Peyer's patch (tissue), 4 donors: ENCODE measurements around the gene DGCR2.
"Not testable (repeated sequence)": the region's sequence is repeated elsewhere in the genome, so short reads cannot be mapped to it uniquely, and the experiment has no call there.

Experiments
- CTCF ChIP-seq, 6 experiments: fragments of 450-650 bp in 4 of 6; fragments of 200-600 bp in 2 of 6; sonication (generic) in 1 of 6; IDR thresholded peaks; one replicate each; pipeline ENCODE4 v1.5.1; 2017 to 2019; ENCODE audit warnings: antibody characterized with exemption in 6 of 6, mild to moderate bottlenecking in 3 of 6, moderate library complexity in 1 of 6
- POLR2A ChIP-seq, 2 donors: fragments of 450-650 bp; IDR thresholded peaks; one replicate each; pipeline ENCODE4 v1.5.1; 2017; ENCODE audit warnings: antibody characterized with exemption in 2 of 2, mild to moderate bottlenecking in 2 of 2, moderate library complexity in 2 of 2

DNA sequence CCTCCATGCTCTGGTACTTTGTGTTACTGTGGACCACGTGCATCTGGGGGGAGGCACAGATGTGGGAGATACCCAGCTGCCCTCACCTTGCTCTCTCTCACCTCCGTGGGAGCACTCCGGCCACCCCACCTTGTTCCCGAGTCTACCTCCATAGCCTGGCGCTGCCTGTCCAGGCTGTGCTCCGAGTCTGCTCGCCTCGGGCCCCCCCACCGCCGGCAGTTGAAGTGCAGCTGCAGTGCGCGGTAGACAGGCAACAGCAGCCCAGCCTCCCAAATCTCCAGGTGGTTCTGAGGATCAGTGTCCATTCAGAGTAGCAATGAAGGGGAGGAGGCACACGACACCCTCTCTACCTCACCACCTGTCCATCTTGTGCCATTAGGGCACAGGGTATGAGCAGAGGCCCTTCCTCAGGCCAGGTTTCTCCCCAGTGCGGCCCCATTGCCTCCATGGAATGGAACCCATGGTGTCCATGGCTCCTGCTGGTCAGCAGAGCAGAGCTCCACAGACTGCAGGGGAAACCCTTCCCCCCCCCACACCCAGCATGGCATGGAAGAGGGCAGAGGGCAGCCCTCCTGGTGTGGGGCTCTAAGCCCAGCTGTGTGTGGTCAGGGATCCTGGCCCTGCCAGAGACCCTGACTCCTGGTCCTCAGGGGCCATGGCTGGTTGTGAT lies 89.2 kb downstream of the DGCR2 start:
- TF ChIP-seq CTCF, POLR2A (IDR thresholded peaks at IDR 0.05): not testable (repeated sequence)
